H1 (cell line): ENCODE results near the gene PLXNB3. TPM values are rescaled to one million over a fixed set of nuclear protein-coding genes. Genes with fewer than 3 reads are reported as not detected.

ENCODE experiments used
- CTCF ChIA-PET: fragments of 300-600 bp; sonication (Branson Sonifier 250); formaldehyde crosslinking; loops from one replicate; lab custom pipeline; 2021; ENCODE audit not compliant: partially characterized antibody; lab: Charles Lee
- POLR2A ChIA-PET: fragments of 300-600 bp; sonication (Branson Sonifier 250); formaldehyde crosslinking; loops from one replicate; lab custom pipeline; 2021; ENCODE audit warnings: inconsistent platforms; ENCODE audit not compliant: partially characterized antibody; lab: Charles Lee
- DNase-seq, 2 experiments: peaks; one replicate each; pipeline versions ENCODE4 v3.0.0 to v3.0.0-alpha.2; 2010 to 2022; ENCODE audit warnings: low spot score in 2 of 2, low read depth in 1 of 2, mixed read lengths in 1 of 2
- FAIRE-seq: peaks from 2 replicates; lab custom pipeline; 2011; peaks lifted over from hg19 to GRCh38; lab: Jason Lieb, UNC
- H2AFZ ChIP-seq: 2 replicates; pipeline ENCODE4 v1.8.1; 2012; ENCODE audit warnings: low read length, inconsistent platforms
- H2AK5ac ChIP-seq: 2 replicates; pipeline ENCODE4 v1.6.1; 2013; ENCODE audit warnings: low read depth, low read length
- H2BK120ac ChIP-seq: replicated peaks from 2 replicates; pipeline ENCODE3; 2013; ENCODE audit warnings: low read depth, low read length, inconsistent platforms
- H2BK12ac ChIP-seq: 2 replicates; pipeline ENCODE4 v1.6.1; 2013; ENCODE audit warnings: low read depth, low read length
- H2BK15ac ChIP-seq: 2 replicates; pipeline ENCODE4 v1.6.1; 2013; ENCODE audit warnings: low read length
- H2BK20ac ChIP-seq: 2 replicates; pipeline ENCODE4 v1.6.1; 2013; ENCODE audit warnings: low read length
- H2BK5ac ChIP-seq: 2 replicates; pipeline ENCODE4 v1.6.1; 2013; ENCODE audit warnings: low read depth, low read length
- H3K14ac ChIP-seq: 2 replicates; pipeline ENCODE4 v1.6.1; 2013; ENCODE audit warnings: inconsistent platforms; ENCODE audit not compliant: insufficient read length
- H3K18ac ChIP-seq: 2 replicates; pipeline ENCODE4 v1.6.1; 2013; ENCODE audit warnings: low read length; ENCODE audit errors: extremely low read depth
- H3K23ac ChIP-seq: 2 replicates; pipeline ENCODE4 v1.6.1; 2013; ENCODE audit warnings: inconsistent platforms; ENCODE audit not compliant: insufficient read length
- H3K23me2 ChIP-seq: 2 replicates; pipeline ENCODE4 v1.6.1; 2013; ENCODE audit warnings: low read depth, low read length
- H3K27ac ChIP-seq: 2 replicates; pipeline ENCODE4 v1.6.1; 2011; ENCODE audit warnings: low read depth, low read length, inconsistent platforms
- H3K27me3 ChIP-seq, 4 experiments: replicated peaks in 1 of 4; 1 replicate in 1 of 4; 2 replicates in 3 of 4; pipeline versions ENCODE4 v1.6.1 to v1.8.1; 2011 to 2013; ENCODE audit warnings: low read length in 3 of 4, mild to moderate bottlenecking in 3 of 4, inconsistent platforms in 2 of 4, mixed read lengths in 2 of 4, moderate library complexity in 1 of 4; ENCODE audit not compliant: control insufficient read depth in 3 of 4, insufficient read depth in 3 of 4; ENCODE audit errors: extremely low read depth in 1 of 4
- H3K36me3 ChIP-seq, 4 experiments: 2 replicates each; pipeline versions ENCODE4 v1.6.1 to v1.8.1; 2011 to 2013; ENCODE audit warnings: mild to moderate bottlenecking in 4 of 4, low read length in 3 of 4, moderate library complexity in 2 of 4, control low read depth in 1 of 4, inconsistent platforms in 1 of 4; ENCODE audit not compliant: insufficient read depth in 4 of 4, control insufficient read depth in 2 of 4
- H3K4ac ChIP-seq: replicated peaks from 2 replicates; pipeline ENCODE3; 2013; ENCODE audit warnings: low read length, low read depth, mixed read lengths, inconsistent platforms; ENCODE audit not compliant: insufficient read length
- H3K4me1 ChIP-seq, 4 experiments: replicated peaks in 1 of 4; 1 replicate in 1 of 4; 2 replicates in 3 of 4; pipeline versions ENCODE4 v1.6.1 to v1.8.1; 2011 to 2013; ENCODE audit warnings: low read length in 3 of 4, inconsistent platforms in 2 of 4, mixed read lengths in 1 of 4; ENCODE audit not compliant: insufficient read depth in 4 of 4, control insufficient read depth in 3 of 4
- H3K4me2 ChIP-seq, 2 experiments: 2 replicates each; pipeline versions ENCODE4 v1.6.1 to v1.8.1; 2011 to 2013; ENCODE audit warnings: low read depth in 2 of 2, low read length in 2 of 2, control low read depth in 1 of 2, inconsistent platforms in 1 of 2, mild to moderate bottlenecking in 1 of 2; ENCODE audit not compliant: insufficient read depth in 1 of 2
- H3K4me3 ChIP-seq, 4 experiments: fragments of 200-600, 300-600 bp in 1 of 4; sonication (generic), shearing (Covaris generic), sonication (Bioruptor Twin) in 1 of 4; 2 replicates each; pipeline versions ENCODE4 v1.5.1 to v1.8.1; 2011 to 2016; ENCODE audit warnings: low read length in 4 of 4, low read depth in 3 of 4, control low read depth in 2 of 4, inconsistent platforms in 2 of 4, mild to moderate bottlenecking in 2 of 4, mixed read lengths in 1 of 4, moderate library complexity in 1 of 4; ENCODE audit not compliant: insufficient read depth in 2 of 4; ENCODE audit errors: extremely low read depth in 1 of 4
- H3K56ac ChIP-seq: replicated peaks from 2 replicates; pipeline ENCODE3; 2013; ENCODE audit warnings: low read depth, mild to moderate bottlenecking, mixed read lengths, low read length, inconsistent platforms; ENCODE audit not compliant: insufficient read length
- H3K79me1 ChIP-seq: 2 replicates; pipeline ENCODE4 v1.6.1; 2013; ENCODE audit warnings: low read depth, low read length, control low read depth
- H3K79me2 ChIP-seq, 2 experiments: 2 replicates each; pipeline versions ENCODE4 v1.6.1 to v1.8.1; 2012 to 2013; ENCODE audit warnings: low read length in 2 of 2, mild to moderate bottlenecking in 2 of 2, inconsistent platforms in 1 of 2; ENCODE audit not compliant: insufficient read depth in 2 of 2, control insufficient read depth in 1 of 2
- H3K9ac ChIP-seq, 4 experiments: replicated peaks in 1 of 4; 1 replicate in 1 of 4; 2 replicates in 3 of 4; pipeline versions ENCODE4 v1.6.1 to v1.8.1; 2011 to 2013; ENCODE audit warnings: low read depth in 3 of 4, low read length in 3 of 4, control low read depth in 2 of 4, mild to moderate bottlenecking in 2 of 4, moderate library complexity in 2 of 4, inconsistent platforms in 1 of 4; ENCODE audit errors: extremely low read depth in 1 of 4
- H3K9me3 ChIP-seq, 2 experiments: 2 replicates each; pipeline versions ENCODE4 v1.6.1 to v1.8.1; 2012 to 2013; ENCODE audit warnings: mild to moderate bottlenecking in 2 of 2, moderate library complexity in 2 of 2, control low read depth in 1 of 2, inconsistent platforms in 1 of 2, low read depth in 1 of 2, low read length in 1 of 2, mixed read lengths in 1 of 2; ENCODE audit not compliant: insufficient read depth in 2 of 2
- H4K20me1 ChIP-seq, 2 experiments: replicated peaks in 1 of 2; 2 replicates each; pipeline versions ENCODE3 to v1.8.1; 2011 to 2013; ENCODE audit warnings: inconsistent platforms in 2 of 2, low read length in 2 of 2, mild to moderate bottlenecking in 1 of 2; ENCODE audit not compliant: insufficient read depth in 2 of 2, control insufficient read depth in 1 of 2
- H4K5ac ChIP-seq: 2 replicates; pipeline ENCODE4 v1.6.1; 2013; ENCODE audit warnings: low read length, low read depth, mixed read lengths, inconsistent platforms; ENCODE audit not compliant: insufficient read length
- H4K8ac ChIP-seq: 2 replicates; pipeline ENCODE4 v1.8.0; 2013; ENCODE audit warnings: mild to moderate bottlenecking, moderate library complexity, low read length, inconsistent platforms; ENCODE audit not compliant: insufficient read depth; ENCODE audit errors: extremely low read depth
- H4K91ac ChIP-seq: replicated peaks from 2 replicates; pipeline ENCODE3; 2013; ENCODE audit warnings: low read length, mixed read lengths, inconsistent platforms; ENCODE audit not compliant: insufficient read length
- CBX5 ChIP-seq: fragments of 300-800, 300-1000 bp; sonication (generic); IDR thresholded peaks from 2 replicates; pipeline ENCODE4 v1.7.1; 2016; ENCODE audit warnings: antibody characterized with exemption, low read length, low read depth
- CTBP2 ChIP-seq: IDR thresholded peaks from 2 replicates; pipeline ENCODE4 v1.7.0; 2011; ENCODE audit warnings: borderline replicate concordance, mild to moderate bottlenecking, moderate library complexity, mixed read lengths, low read length; ENCODE audit not compliant: insufficient read depth, insufficient read length
- EZH2 ChIP-seq: fragments of 200-600 bp; sonication (generic); IDR thresholded peaks from 2 replicates; pipeline ENCODE4 v1.7.1; 2012; ENCODE audit warnings: low read depth, mild to moderate bottlenecking, moderate library complexity, low read length, inconsistent platforms; ENCODE audit not compliant: severe bottlenecking
- RAD21 ChIP-seq, 2 experiments: IDR thresholded peaks in 1 of 2; conservative IDR thresholded peaks in 1 of 2; 2 replicates each; pipeline ENCODE4 v1.6.1; 2011; ENCODE audit warnings: low read depth in 2 of 2, low read length in 2 of 2, improper control_type of control experiment in 1 of 2, inconsistent platforms in 1 of 2, mild to moderate bottlenecking in 1 of 2, moderate library complexity in 1 of 2
- RXRA ChIP-seq: IDR thresholded peaks from 2 replicates; pipeline ENCODE4 v1.6.1; 2011; ENCODE audit warnings: low read depth, mild to moderate bottlenecking, low read length, moderate library complexity; ENCODE audit not compliant: insufficient read depth
- SUZ12 ChIP-seq: fragments of 200-600 bp; sonication (generic); IDR thresholded peaks from 2 replicates; pipeline ENCODE4 v1.6.1; 2012; ENCODE audit warnings: mild to moderate bottlenecking, inconsistent platforms, low read length, moderate library complexity, mixed read lengths
- TBP ChIP-seq: IDR thresholded peaks from 2 replicates; pipeline ENCODE4 v1.6.1; 2011; ENCODE audit warnings: low read depth, low read length, improper control_type of control experiment
- TEAD4 ChIP-seq: IDR thresholded peaks from 2 replicates; pipeline ENCODE4 v1.6.1; 2012; ENCODE audit warnings: low read depth, low read length, inconsistent platforms, mixed read lengths
- YY1 ChIP-seq: IDR thresholded peaks from 2 replicates; pipeline ENCODE4 v1.6.1; 2011; ENCODE audit warnings: low read depth, mild to moderate bottlenecking, low read length
- WGBS, 2 experiments: shearing (Covaris generic) in 1 of 2; methylation state at CpG; one replicate each; pipeline versions ENCODE4 v1.1.6 to v1.1.7; 2013 to 2015; ENCODE audit warnings: low lambda C conversion rate in 2 of 2, mixed read lengths in 2 of 2, inconsistent platforms in 1 of 2, low coverage in 1 of 2, missing lambda C conversion rate in 1 of 2; ENCODE audit not compliant: insufficient replicate concordance in 2 of 2, insufficient coverage in 1 of 2, insufficient read length in 1 of 2; ENCODE audit errors: extremely low coverage in 1 of 2, missing lambda C conversion rate in 1 of 2; 5-methylcytosine and 5-hydroxymethylcytosine counted together
- polyA plus RNA-seq, 7 experiments: library from polyadenylated mRNA; depleted of rRNA in 3 of 7; stranded (reverse) in 5 of 7; unstranded in 2 of 7; fragments of >200 nt in 5 of 7; fragments of 200-250 nt in 2 of 7; gene quantifications; 1 replicate in 5 of 7; 2 replicates in 1 of 7; 4 replicates in 1 of 7; pipeline versions ENCODE4 v1.2.1 to v1.2.3, GENCODE V29; 2011 to 2013; ENCODE audit warnings: missing spikeins in 2 of 7, mixed read lengths in 2 of 7
- total RNA-seq: library from RNA; stranded (reverse); fragmentation: NEBNext Ultra II Directional; extraction: Animal tissue kit (Norgen Biotek cat#: 25700); gene quantifications from 2 replicates; pipeline ENCODE4 v1.2.1, GENCODE V29; 2021
- TF ChIP-seq, protein P1 (sequence below): IDR thresholded peaks from 2 replicates; pipeline ENCODE4 v1.6.1; 2011; ENCODE audit warnings: low read depth, mild to moderate bottlenecking, low read length; ENCODE audit not compliant: insufficient read depth
- TF ChIP-seq, protein P2 (sequence below): IDR thresholded peaks from 2 replicates; pipeline ENCODE4 v1.6.1; 2012; ENCODE audit warnings: inconsistent platforms

Gene PLXNB3
- total and polyA plus RNA-seq, 2 of the 8 experiments (the other 6 are each of a cell fraction or from before 2014, with no cell fraction given) = 1.2 to 2.7 TPM

DNA sequence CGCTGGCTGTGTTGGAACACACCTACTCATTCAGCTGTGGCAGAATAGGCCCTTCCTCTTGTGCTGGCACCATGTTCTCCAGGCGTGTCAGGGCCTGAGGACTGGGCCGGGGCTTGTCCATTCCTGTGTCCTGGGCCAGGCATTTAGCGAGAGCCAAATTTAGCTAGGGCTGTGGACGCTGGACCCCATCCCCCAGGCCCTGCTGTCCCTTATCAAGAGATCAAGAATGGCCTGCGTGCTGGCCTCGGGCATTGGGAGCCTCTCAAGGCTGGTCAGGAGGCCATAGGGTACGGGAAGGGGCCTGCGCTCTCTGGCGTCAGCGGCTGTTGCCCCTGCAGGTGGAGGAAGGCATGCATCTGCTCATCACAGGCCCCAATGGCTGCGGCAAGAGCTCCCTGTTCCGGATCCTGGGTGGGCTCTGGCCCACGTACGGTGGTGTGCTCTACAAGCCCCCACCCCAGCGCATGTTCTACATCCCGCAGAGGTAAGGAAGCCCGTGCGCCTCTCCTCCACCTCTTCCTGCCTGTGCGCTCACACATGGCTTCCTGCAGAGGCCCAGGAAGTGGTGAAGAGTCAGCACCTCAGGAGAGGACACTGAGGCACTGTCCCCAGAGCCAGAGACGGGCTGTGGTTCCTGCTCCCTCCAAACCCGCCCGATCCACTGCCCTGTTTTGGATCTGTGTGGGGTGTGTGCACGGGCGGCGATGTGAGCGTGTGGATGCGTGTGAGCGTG, 24.1 kb upstream of the PLXNB3 start:
- no peaks in the 10 kb centered on the region for H3K23me2 ChIP-seq
- no peak overlapping the region for H2BK20ac ChIP-seq
- no peaks in the 10 kb centered on the region for H3K79me2 ChIP-seq
- no peak overlapping the region for H3K4me3 ChIP-seq
- H3K56ac ChIP-seq = no peak overlapping the region
- no peak overlapping the region for H2AFZ ChIP-seq
- H2BK15ac ChIP-seq = no peak overlapping the region
- no peaks in the 10 kb centered on the region for H3K9me3 ChIP-seq
- no peak overlapping the region for H4K8ac ChIP-seq
- peaks cover 0 to 4% (median 3%) of the 10 kb centered on the region in 4 experiments; a peak in 5 of 7 replicates for H3K4me1 ChIP-seq
- no peak overlapping the region for H4K91ac ChIP-seq
- H4K5ac ChIP-seq = no peak overlapping the region
- WGBS, 2 experiments = 89% methylated on average over 20 of the region's 29 CpGs; no CpG with 5 or more reads in 1 of the 2 experiments
- H3K4ac ChIP-seq = no peak overlapping the region
- ChIA-PET POLR2A (interaction anchor here (0.8 kb wide), 1 partner anchor 117 kb away, joined by 3 read pairs; no protein-coding TSS in a partner anchor), CTCF (interaction anchor here (1.0 to 1.2 kb wide), 3 partner anchors 11 to 14 kb away, joined by 4 to 6 read pairs (median 4); no protein-coding TSS in a partner anchor)
- H2AK5ac ChIP-seq = no peak overlapping the region
- no peaks in the 10 kb centered on the region for H4K20me1 ChIP-seq
- FAIRE-seq (no peak), DNase-seq (no peak)
- H3K27ac ChIP-seq = no peak overlapping the region
- no peak overlapping the region for H2BK12ac ChIP-seq
- no peak overlapping the region for H3K9ac ChIP-seq
- H3K18ac ChIP-seq = no peak overlapping the region
- no peak overlapping the region for H3K14ac ChIP-seq
- H3K4me2 ChIP-seq = no peak overlapping the region
- no peak overlapping the region for H3K23ac ChIP-seq
- no peak overlapping the region for H2BK120ac ChIP-seq
- no peaks in the 10 kb centered on the region for H3K36me3 ChIP-seq
- H3K27me3 ChIP-seq = no peaks in the 10 kb centered on the region
- no peaks in the 10 kb centered on the region for H3K79me1 ChIP-seq
- H2BK5ac ChIP-seq = no peak overlapping the region
- TF ChIP-seq SUZ12 = no peak
- TF ChIP-seq, protein P1, sequence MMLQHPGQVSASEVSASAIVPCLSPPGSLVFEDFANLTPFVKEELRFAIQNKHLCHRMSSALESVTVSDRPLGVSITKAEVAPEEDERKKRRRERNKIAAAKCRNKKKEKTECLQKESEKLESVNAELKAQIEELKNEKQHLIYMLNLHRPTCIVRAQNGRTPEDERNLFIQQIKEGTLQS = no peak
- TF ChIP-seq TBP = no peak
- TF ChIP-seq YY1 = no peak
- TF ChIP-seq CTBP2 = no peak
- TF ChIP-seq RAD21 (IDR thresholded peaks at IDR 0.05 in 1 of 2, conservative IDR thresholded peaks at IDR 0.05 in 1 of 2; ENCODE audit: low read depth in 2 of 2, low read length in 2 of 2) = no peak
- TF ChIP-seq RXRA = no peak
- no peak for TF ChIP-seq CBX5
- no peak for TF ChIP-seq EZH2
- TF ChIP-seq, protein P2, sequence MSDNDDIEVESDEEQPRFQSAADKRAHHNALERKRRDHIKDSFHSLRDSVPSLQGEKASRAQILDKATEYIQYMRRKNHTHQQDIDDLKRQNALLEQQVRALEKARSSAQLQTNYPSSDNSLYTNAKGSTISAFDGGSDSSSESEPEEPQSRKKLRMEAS = no peak
- no peak for TF ChIP-seq TEAD4
